Hematopoietic multipotent progenitor cell (in vitro differentiated cells): Measurements from ENCODE around the gene ZFR. TPM values are rescaled to one million over a fixed set of nuclear protein-coding genes. Genes with fewer than 3 reads are reported as not detected.
"Not testable (repeated sequence)": the region's sequence is repeated elsewhere in the genome, so short reads cannot be mapped to it uniquely, and the experiment has no call there.

ENCODE experiments used
- DNase-seq, 3 donors: peaks; one replicate each; pipeline ENCODE4 v3.0.0-alpha.2; 2011 to 2015; ENCODE audit warnings: low read depth in 2 of 3, low spot score in 2 of 3
- total RNA-seq: library from RNA; depleted of rRNA; stranded (reverse); fragments of >200 nt; gene quantifications from one replicate; pipeline ENCODE4 v1.2.3, GENCODE V29; 2012

ZFR gene
- total RNA-seq, 1 donor: 138 TPM

GRCh38 chr5:32453916-32454315 lies 9.4 kb upstream of the ZFR start:
- no peak for DNase-seq

- not testable (repeated sequence) for DNase-seq
Measured at GRCh38 chr5:32452316-32452715, 7.8 kb upstream of the ZFR start.

- no peak for DNase-seq
Measured at GRCh38 chr5:32450952-32451351, 6.4 kb upstream of the ZFR start.

- DNase-seq: no peak
Measured at GRCh38 chr5:32449262-32449661, 4.7 kb upstream of the ZFR start.

GRCh38 chr5:32446630-32447029 lies 2.1 kb upstream of the ZFR start:
- peak in 2 of 3 donors; percentile 11 to 33 for DNase-seq

GRCh38 chr5:32445831-32446614 lies 1.5 kb upstream of the ZFR start:
- DNase-seq: no peak

- DNase-seq: no peak
Measured at GRCh38 chr5:32445287-32445758, 783 bp upstream of the ZFR start.

- peak; percentile 37 to 67 (median 64) for DNase-seq
Measured at GRCh38 chr5:32443541-32444430, 754 bp downstream of the ZFR start.

- peak in 2 of 3 donors; percentile 29 to 44 for DNase-seq
Measured at GRCh38 chr5:32443145-32443540, 1.4 kb downstream of the ZFR start.

GRCh38 chr5:32439086-32439642 lies 5.4 kb downstream of the ZFR start:
- no peak for DNase-seq

GRCh38 chr5:32436553-32437242 lies 7.8 kb downstream of the ZFR start:
- no peak for DNase-seq

GRCh38 chr5:32435383-32435782 lies 9.2 kb downstream of the ZFR start:
- no peak for DNase-seq

GRCh38 chr5:32434221-32434620 lies 10.3 kb downstream of the ZFR start:
- no peak for DNase-seq

GRCh38 chr5:32432633-32433032 lies 11.9 kb downstream of the ZFR start:
- DNase-seq: no peak

GRCh38 chr5:32430825-32431224 lies 13.7 kb downstream of the ZFR start:
- DNase-seq: not testable (repeated sequence)

GRCh38 chr5:32428426-32428825 lies 16.1 kb downstream of the ZFR start:
- DNase-seq: no peak

GRCh38 chr5:32426440-32427151 lies 17.9 kb downstream of the ZFR start:
- no peak for DNase-seq

GRCh38 chr5:32422697-32423096 lies 21.8 kb downstream of the ZFR start:
- no peak for DNase-seq

- no peak for DNase-seq
Measured at GRCh38 chr5:32421075-32421474, 23.5 kb downstream of the ZFR start.

- DNase-seq: no peak
Measured at GRCh38 chr5:32420506-32420905, 24.0 kb downstream of the ZFR start.
